Neural crest cell (in vitro differentiated cells): ENCODE measurements around the gene EYA4. TPM values are rescaled to one million over a fixed set of nuclear protein-coding genes. Genes with fewer than 3 reads are reported as not detected.

Source experiments
- DNase-seq: peaks from one replicate; pipeline ENCODE4 v3.0.0; 2021; ENCODE audit warnings: low read depth, mixed read lengths, low spot score
- H3K27ac Mint-ChIP-seq: one replicate; pipeline ENCODE4 v1.8.0; 2021; ENCODE audit warnings: mild to moderate bottlenecking, mixed read lengths; ENCODE audit not compliant: unreplicated experiment
- H3K27me3 Mint-ChIP-seq: 2 replicates; pipeline ENCODE4 v1.8.0; 2021; ENCODE audit warnings: low read depth, mild to moderate bottlenecking, mixed read lengths
- H3K36me3 Mint-ChIP-seq: 2 replicates; pipeline ENCODE4 v1.8.0; 2021; ENCODE audit warnings: low read depth, mild to moderate bottlenecking, mixed read lengths
- H3K4me1 Mint-ChIP-seq: 2 replicates; pipeline ENCODE4 v1.8.0; 2021; ENCODE audit warnings: mixed read lengths
- H3K4me3 Mint-ChIP-seq: one replicate; pipeline ENCODE4 v1.8.0; 2021; ENCODE audit warnings: mild to moderate bottlenecking, mixed read lengths
- H3K9me3 Mint-ChIP-seq: 2 replicates; pipeline ENCODE4 v1.8.0; 2021; ENCODE audit warnings: mixed read lengths
- CTCF ChIP-seq: fragments of 200-600 bp; sonication (generic); conservative IDR thresholded peaks from 2 replicates; pipeline ENCODE4 v1.5.0; 2021; ENCODE audit warnings: antibody characterized with exemption, mild to moderate bottlenecking
- total RNA-seq: library from RNA; stranded (reverse); gene quantifications from 2 replicates; pipeline ENCODE4 v1.2.1, GENCODE V29; 2021

Gene EYA4
- total RNA-seq, 1 donor from 2014 or later: 1.6 TPM

GRCh38 chr6:133247581-133247980 is 6.4 kb downstream of the EYA4 start:
- Mint-ChIP-seq H3K27me3 (peaks cover 77% of the 10 kb centered on the region), H3K4me1 (peaks cover 9% of the 10 kb centered on the region), H3K27ac (no peak overlapping the region)

GRCh38 chr6:133248241-133249001 is 7.3 kb downstream of the EYA4 start:
- Mint-ChIP-seq H3K36me3 (no peaks in the 10 kb centered on the region), H3K4me3 (no peak overlapping the region)

More at GRCh38 chr6:133247581-133247980, 6.4 kb downstream of the EYA4 start:
- no peak overlapping the region for H3K4me3 Mint-ChIP-seq
- no peak for DNase-seq
- H3K36me3 Mint-ChIP-seq: no peaks in the 10 kb centered on the region
- no peak for TF ChIP-seq CTCF
- H3K9me3 Mint-ChIP-seq: no peaks in the 10 kb centered on the region

DNA sequence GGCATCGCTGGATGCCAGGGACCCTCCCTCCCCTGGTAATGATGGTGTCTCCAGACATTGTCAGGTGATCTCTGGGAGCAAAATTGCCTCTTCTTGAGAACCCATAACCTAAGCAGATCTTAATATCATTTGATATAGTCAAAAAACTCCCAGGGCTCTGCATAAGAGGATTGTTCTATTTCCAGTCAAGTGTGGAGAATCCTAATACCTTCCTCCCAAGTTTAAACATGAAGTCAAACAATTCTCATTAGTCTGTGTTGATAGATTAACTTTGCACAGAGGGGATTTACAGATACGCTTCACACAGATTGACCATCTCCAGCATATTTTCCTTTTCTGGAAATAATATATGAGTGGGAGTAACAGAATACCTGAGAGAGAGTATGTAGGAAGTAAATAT is 10.5 kb downstream of the EYA4 start:
- Mint-ChIP-seq H3K27me3 (peaks cover 40% of the 10 kb centered on the region), H3K4me3 (no peak overlapping the region), H3K9me3 (no peaks in the 10 kb centered on the region), H3K27ac (no peak overlapping the region), H3K36me3 (no peaks in the 10 kb centered on the region), H3K4me1 (no peaks in the 10 kb centered on the region)
- DNase-seq: no peak
- no peak for TF ChIP-seq CTCF

More at GRCh38 chr6:133248241-133249001, 7.3 kb downstream of the EYA4 start:
- Mint-ChIP-seq H3K4me1 (peaks cover under 1% of the 10 kb centered on the region), H3K9me3 (no peaks in the 10 kb centered on the region), H3K27ac (no peak overlapping the region), H3K27me3 (peaks cover 71% of the 10 kb centered on the region)
- DNase-seq: no peak
- TF ChIP-seq CTCF: no peak

- no peak for TF ChIP-seq CTCF
- no peak overlapping the region for H3K4me3 Mint-ChIP-seq
- no peaks in the 10 kb centered on the region for H3K9me3 Mint-ChIP-seq
- no peak overlapping the region for H3K27ac Mint-ChIP-seq
- H3K36me3 Mint-ChIP-seq: no peaks in the 10 kb centered on the region
- no peaks in the 10 kb centered on the region for H3K4me1 Mint-ChIP-seq
- DNase-seq: no peak
- peaks cover 12% of the 10 kb centered on the region for H3K27me3 Mint-ChIP-seq
These were observed 13.5 kb downstream of the EYA4 start for GRCh38 chr6:133254552-133255228.

DNA sequence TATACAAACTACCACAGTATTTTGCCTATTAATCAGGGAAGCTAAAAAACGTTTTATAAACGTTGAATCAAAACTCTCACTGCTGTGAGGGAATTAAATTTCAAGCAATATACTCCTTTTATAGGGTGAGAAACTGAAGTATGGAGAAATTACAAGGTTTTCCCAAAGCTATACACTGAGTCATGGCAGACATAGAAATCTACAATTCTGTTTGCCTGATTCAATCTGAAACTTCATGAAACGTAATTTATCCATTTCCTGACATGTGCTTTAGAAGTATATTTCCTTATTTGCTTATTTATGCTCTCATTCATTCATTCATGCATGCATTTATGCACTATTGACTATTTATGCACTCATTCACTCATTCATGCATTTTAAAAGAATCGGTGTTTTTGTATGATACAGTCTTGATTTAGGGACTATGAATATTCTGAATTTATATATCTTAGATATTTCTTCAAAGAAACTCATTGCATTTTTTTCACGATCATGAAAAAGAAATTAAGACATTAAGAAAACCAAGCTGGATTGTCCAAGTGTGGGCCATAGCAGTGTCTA is 16.5 kb downstream of the EYA4 start:
- no peak for DNase-seq
- Mint-ChIP-seq H3K36me3 (no peaks in the 10 kb centered on the region), H3K27ac (no peak overlapping the region), H3K4me1 (no peaks in the 10 kb centered on the region), H3K9me3 (no peaks in the 10 kb centered on the region), H3K4me3 (no peak overlapping the region), H3K27me3 (peaks cover 2% of the 10 kb centered on the region)
- no peak for TF ChIP-seq CTCF
